Neural cell (in vitro differentiated cells): ENCODE data around the gene SPATA32.

ENCODE experiments used
- EP300 ChIP-seq: fragments of 450-650 bp; conservative IDR thresholded peaks from 2 replicates; pipeline ENCODE4 v1.6.1; 2014; ENCODE audit warnings: antibody characterized with exemption, mild to moderate bottlenecking, moderate library complexity; ENCODE audit not compliant: poor library complexity, severe bottlenecking
- EZH2 ChIP-seq: fragments of 200-600, 300-800 bp; shearing (Covaris generic), sonication (generic); IDR thresholded peaks from 2 replicates; pipeline ENCODE4 v1.6.1; 2014; ENCODE audit warnings: antibody characterized with exemption, low read length, borderline replicate concordance, mild to moderate bottlenecking; ENCODE audit not compliant: insufficient read depth, poor library complexity, severe bottlenecking
- MXI1 ChIP-seq: fragments of 450-650 bp; conservative IDR thresholded peaks from 2 replicates; pipeline ENCODE4 v1.6.1; 2014; ENCODE audit warnings: antibody characterized with exemption, mild to moderate bottlenecking; ENCODE audit not compliant: poor library complexity, severe bottlenecking
- POLR2AphosphoS5 ChIP-seq: IDR thresholded peaks from 2 replicates; pipeline ENCODE4 v1.6.1; 2012
- RAD21 ChIP-seq: fragments of 450-650 bp; conservative IDR thresholded peaks from 2 replicates; pipeline ENCODE4 v1.6.1; 2014; ENCODE audit warnings: antibody characterized with exemption, mild to moderate bottlenecking, moderate library complexity
- SMC3 ChIP-seq: fragments of 450-650 bp; conservative IDR thresholded peaks from 2 replicates; pipeline ENCODE4 v1.6.1; 2014; ENCODE audit warnings: antibody characterized with exemption, mild to moderate bottlenecking, moderate library complexity; ENCODE audit not compliant: poor library complexity
- TF ChIP-seq, protein P1 (sequence below): fragments of 450-650 bp; IDR thresholded peaks from 2 replicates; pipeline ENCODE4 v1.5.1; 2014; ENCODE audit warnings: antibody characterized with exemption, mild to moderate bottlenecking, moderate library complexity; ENCODE audit not compliant: poor library complexity, severe bottlenecking

DNA sequence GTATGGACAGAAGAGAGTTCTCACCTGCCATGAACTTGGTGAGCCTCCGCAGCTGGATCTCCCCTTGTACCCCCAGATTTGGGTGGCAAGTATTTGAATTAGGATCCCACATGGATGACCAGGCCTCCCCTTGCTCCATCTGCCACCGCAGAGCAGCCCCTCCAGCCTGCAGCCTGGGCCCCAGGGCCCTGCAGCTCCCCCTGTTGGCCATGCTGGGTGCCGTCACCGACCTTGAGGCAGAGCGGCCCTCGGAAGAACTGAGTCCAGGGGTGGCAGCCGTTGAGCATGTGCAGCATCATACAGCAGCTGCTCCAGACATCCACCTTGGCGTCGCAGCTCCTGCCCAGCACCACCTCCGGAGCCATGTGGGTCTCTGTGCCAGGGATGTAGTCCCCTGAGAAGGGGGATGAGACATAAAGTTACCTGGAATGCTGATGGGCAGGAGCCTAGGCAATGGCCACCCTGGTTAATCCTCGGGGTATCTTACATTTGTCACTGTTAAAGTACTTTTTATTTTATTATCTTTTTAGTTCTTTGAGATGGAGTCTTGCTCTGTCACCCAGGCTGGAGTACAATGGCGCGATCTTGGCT is 9.0 kb upstream of the SPATA32 start:
- TF ChIP-seq RAD21 (no peak), SMC3 (no peak), MXI1 (no peak), EZH2 (no peak), EP300 (no peak), POLR2AphosphoS5 (no peak)
- TF ChIP-seq, protein P1, sequence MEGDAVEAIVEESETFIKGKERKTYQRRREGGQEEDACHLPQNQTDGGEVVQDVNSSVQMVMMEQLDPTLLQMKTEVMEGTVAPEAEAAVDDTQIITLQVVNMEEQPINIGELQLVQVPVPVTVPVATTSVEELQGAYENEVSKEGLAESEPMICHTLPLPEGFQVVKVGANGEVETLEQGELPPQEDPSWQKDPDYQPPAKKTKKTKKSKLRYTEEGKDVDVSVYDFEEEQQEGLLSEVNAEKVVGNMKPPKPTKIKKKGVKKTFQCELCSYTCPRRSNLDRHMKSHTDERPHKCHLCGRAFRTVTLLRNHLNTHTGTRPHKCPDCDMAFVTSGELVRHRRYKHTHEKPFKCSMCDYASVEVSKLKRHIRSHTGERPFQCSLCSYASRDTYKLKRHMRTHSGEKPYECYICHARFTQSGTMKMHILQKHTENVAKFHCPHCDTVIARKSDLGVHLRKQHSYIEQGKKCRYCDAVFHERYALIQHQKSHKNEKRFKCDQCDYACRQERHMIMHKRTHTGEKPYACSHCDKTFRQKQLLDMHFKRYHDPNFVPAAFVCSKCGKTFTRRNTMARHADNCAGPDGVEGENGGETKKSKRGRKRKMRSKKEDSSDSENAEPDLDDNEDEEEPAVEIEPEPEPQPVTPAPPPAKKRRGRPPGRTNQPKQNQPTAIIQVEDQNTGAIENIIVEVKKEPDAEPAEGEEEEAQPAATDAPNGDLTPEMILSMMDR, result no peak
